HCT116 (cell line): ENCODE measurements around the gene RMI1. TPM values are rescaled to one million over a fixed set of nuclear protein-coding genes. Genes with fewer than 3 reads are reported as not detected.

ENCODE experiments used
- ATAC-seq: fragments of 200-7000 bp; cut with Tn5 transposase; 2 replicates; pipeline ENCODE4 v1.9.1; 2020; ENCODE audit warnings: mild to moderate bottlenecking, moderate library complexity
- BruUV-seq: library from RNA; stranded (reverse); fragments of 400-500 nt; replicated peaks from 2 replicates; lab custom pipeline; 2021; lab: Mats Ljungman, UMichigan
- CTCF ChIA-PET: fragments of 300-600 bp; sonication (Branson Sonifier 250); formaldehyde crosslinking; loops from one replicate; lab custom pipeline; 2021; ENCODE audit warnings: antibody characterized with exemption; lab: Charles Lee
- POLR2A ChIA-PET: fragments of 300-600, 350-600 bp; sonication (Branson Sonifier 250); formaldehyde crosslinking; loops from one replicate; lab custom pipeline; 2021; ENCODE audit warnings: antibody characterized with exemption; lab: Charles Lee
- RAD21 ChIA-PET, 2 experiments: fragments of 300-600 bp; sonication (Branson Sonifier 250); formaldehyde crosslinking; loops; one replicate each; lab custom pipeline; 2023; ENCODE audit warnings: low total read pairs in 2 of 2; ENCODE audit not compliant: uncharacterized antibody in 2 of 2, unreplicated experiment in 2 of 2, low non-redundant PET in 1 of 2; lab: Charles Lee
- DNase-seq: peaks from one replicate; pipeline ENCODE4 v3.0.0-alpha.2; 2010; ENCODE audit warnings: low read depth, low spot score
- H2AFZ ChIP-seq: fragments of 200-600 bp; shearing (Covaris generic), sonication (generic); 2 replicates; pipeline ENCODE4 v1.6.1; 2017; ENCODE audit warnings: low read depth, mixed run types, mixed read lengths, antibody characterized with exemption, low read length; ENCODE audit not compliant: poor library complexity, severe bottlenecking
- H3K27ac ChIP-seq: 2 replicates; pipeline ENCODE4 v1.5.1; 2012; ENCODE audit warnings: low read depth, low read length
- H3K27me3 ChIP-seq: fragments of 200-600 bp; sonication (generic); 2 replicates; pipeline ENCODE4 v1.6.1; 2016; ENCODE audit warnings: mixed run types, low read length, mixed read lengths; ENCODE audit not compliant: insufficient read depth
- H3K36me3 ChIP-seq, 2 experiments: fragments of 200-500 bp in 1 of 2; fragments of 200-600 bp in 1 of 2; sonication (Bioruptor generic) in 1 of 2; sonication (generic) in 1 of 2; 2 replicates each; pipeline versions ENCODE4 v1.5.1 to v1.6.1; 2014 to 2016; ENCODE audit warnings: low read length in 2 of 2, inconsistent platforms in 1 of 2, mixed read lengths in 1 of 2, mixed run types in 1 of 2; ENCODE audit not compliant: insufficient read depth in 2 of 2, control insufficient read depth in 1 of 2
- H3K4me1 ChIP-seq, 2 experiments: fragments of 200-600 bp in 1 of 2; sonication (generic) in 1 of 2; 2 replicates each; pipeline versions ENCODE4 v1.5.1 to v1.6.1; 2012 to 2017; ENCODE audit warnings: low read length in 2 of 2, inconsistent platforms in 1 of 2, mild to moderate bottlenecking in 1 of 2, mixed read lengths in 1 of 2, mixed run types in 1 of 2, moderate library complexity in 1 of 2; ENCODE audit not compliant: insufficient read depth in 2 of 2, control insufficient read depth in 1 of 2
- H3K4me2 ChIP-seq: fragments of 200-600 bp; sonication (generic); 2 replicates; pipeline ENCODE4 v1.6.1; 2017; ENCODE audit warnings: mixed run types, low read length, mixed read lengths
- H3K4me3 ChIP-seq, 2 experiments: fragments of 200-600 bp in 1 of 2; sonication (generic) in 1 of 2; replicated peaks in 1 of 2; 2 replicates each; pipeline ENCODE4 v1.5.1; 2011 to 2016; ENCODE audit warnings: low read length in 2 of 2, control low read depth in 1 of 2, low read depth in 1 of 2, mild to moderate bottlenecking in 1 of 2, mixed read lengths in 1 of 2, mixed run types in 1 of 2
- H3K79me2 ChIP-seq: fragments of 200-600 bp; sonication (generic); 2 replicates; pipeline ENCODE4 v1.6.1; 2017; ENCODE audit warnings: mild to moderate bottlenecking, mixed run types, low read length, moderate library complexity, mixed read lengths; ENCODE audit not compliant: insufficient read depth
- H3K9ac ChIP-seq: fragments of 200-600 bp; sonication (generic); 2 replicates; pipeline ENCODE4 v1.6.1; 2016; ENCODE audit warnings: low read length, mixed read lengths
- H3K9me2 ChIP-seq: fragments of 200-600 bp; sonication (generic), shearing (Covaris generic); 2 replicates; pipeline ENCODE4 v1.6.1; 2017; ENCODE audit warnings: mixed run types, mild to moderate bottlenecking, moderate library complexity; ENCODE audit not compliant: insufficient read depth
- H3K9me3 ChIP-seq, 2 experiments: fragments of 200-500 bp in 1 of 2; fragments of 200-600 bp in 1 of 2; sonication (Bioruptor generic) in 1 of 2; sonication (generic) in 1 of 2; 2 replicates each; pipeline ENCODE4 v1.6.1; 2014 to 2017; ENCODE audit warnings: low read length in 2 of 2, mixed read lengths in 2 of 2, inconsistent platforms in 1 of 2, low read depth in 1 of 2, mild to moderate bottlenecking in 1 of 2, mixed run types in 1 of 2, moderate library complexity in 1 of 2; ENCODE audit not compliant: control insufficient read depth in 1 of 2, insufficient read depth in 1 of 2
- H4K20me1 ChIP-seq: fragments of 200-600 bp; sonication (generic), shearing (Covaris generic); 2 replicates; pipeline ENCODE4 v1.6.1; 2017; ENCODE audit warnings: mixed run types, mild to moderate bottlenecking, moderate library complexity; ENCODE audit not compliant: insufficient read depth
- CBX3 ChIP-seq: IDR thresholded peaks from 2 replicates; pipeline ENCODE4 v1.6.1; 2012; ENCODE audit warnings: low read depth
- CTCF ChIP-seq, 3 experiments: fragments of 200-600 bp in 1 of 3; sonication (generic) in 1 of 3; IDR thresholded peaks in 2 of 3; conservative IDR thresholded peaks in 1 of 3; 2 replicates each; pipeline ENCODE4 v1.5.1; 2012 to 2017; ENCODE audit warnings: low read depth in 2 of 3, low read length in 2 of 3, antibody characterized with exemption in 1 of 3, borderline replicate concordance in 1 of 3, control low read depth in 1 of 3, mild to moderate bottlenecking in 1 of 3, mixed read lengths in 1 of 3, mixed run types in 1 of 3, moderate library complexity in 1 of 3; ENCODE audit not compliant: insufficient read depth in 1 of 3
- EGR1 ChIP-seq: IDR thresholded peaks from 2 replicates; pipeline ENCODE4 v1.6.1; 2012; ENCODE audit warnings: low read depth
- ELF1 ChIP-seq: IDR thresholded peaks from 2 replicates; pipeline ENCODE4 v1.6.1; 2012; ENCODE audit warnings: low read depth, borderline replicate concordance
- EZH2 ChIP-seq: fragments of 200-600 bp; sonication (generic); IDR thresholded peaks from 2 replicates; pipeline ENCODE4 v1.6.1; 2017; ENCODE audit warnings: antibody characterized with exemption, mixed run types
- POLR2A ChIP-seq: IDR thresholded peaks from 2 replicates; pipeline ENCODE4 v1.7.0; 2011; ENCODE audit warnings: borderline replicate concordance; ENCODE audit not compliant: insufficient read depth, insufficient read length; ENCODE audit errors: extremely low read depth
- POLR2AphosphoS5 ChIP-seq: IDR thresholded peaks from 2 replicates; pipeline ENCODE4 v1.6.1; 2011; ENCODE audit warnings: mild to moderate bottlenecking, low read depth, low read length, moderate library complexity
- REST ChIP-seq: IDR thresholded peaks from 2 replicates; pipeline ENCODE4 v1.6.1; 2012; ENCODE audit warnings: low read depth
- SIN3A ChIP-seq: IDR thresholded peaks from 2 replicates; pipeline ENCODE4 v1.6.1; 2012; ENCODE audit warnings: low read depth
- SRF ChIP-seq: IDR thresholded peaks from 2 replicates; pipeline ENCODE4 v1.6.1; 2012; ENCODE audit warnings: low read depth
- TCF7L2 ChIP-seq: IDR thresholded peaks from 2 replicates; pipeline ENCODE4 v1.7.0; 2011; ENCODE audit warnings: borderline replicate concordance, inconsistent platforms; ENCODE audit not compliant: insufficient read depth, insufficient read length; ENCODE audit errors: extremely low read depth
- ZBTB33 ChIP-seq: IDR thresholded peaks from 2 replicates; pipeline ENCODE4 v1.6.1; 2011; ENCODE audit warnings: mild to moderate bottlenecking, low read length, moderate library complexity; ENCODE audit not compliant: insufficient replicate concordance; ENCODE audit errors: extremely low read depth
- ZNF274 ChIP-seq: fragments of 200-500 bp; sonication (Bioruptor generic); IDR thresholded peaks from 2 replicates; pipeline ENCODE4 v1.6.1; 2014; ENCODE audit warnings: mild to moderate bottlenecking, low read depth, low read length, inconsistent platforms
- intact Hi-C: fragments of 100-400 bp; cut with micrococcal nuclease; formaldehyde crosslinking; loops from 2 replicates; pipeline ENCODE4 v1.10.0; 2022
- total RNA-seq: library from RNA; stranded (reverse); gene quantifications from one replicate; pipeline ENCODE4 v1.2.1, GENCODE V29; 2021; ENCODE audit not compliant: unreplicated experiment

Gene RMI1
- total RNA-seq, 1 experiment from 2014 or later: 26.8 TPM

- H3K4me2 ChIP-seq: no peak overlapping the region
- no peaks in the 10 kb centered on the region for H3K27me3 ChIP-seq
- H4K20me1 ChIP-seq: no peaks in the 10 kb centered on the region
- H3K36me3 ChIP-seq: peaks cover 5 to 15% of the 10 kb centered on the region in 2 experiments; a peak in 2 of 4 replicates
- ChIA-PET CTCF (no interaction called here), POLR2A (no interaction called here), RAD21 (no interaction called here)
- H3K4me1 ChIP-seq: no peaks in the 10 kb centered on the region
- no peaks in the 10 kb centered on the region for H3K9me3 ChIP-seq
- no peak overlapping the region for H2AFZ ChIP-seq
- ATAC-seq: no peak
- no peak overlapping the region for H3K4me3 ChIP-seq
- DNase-seq: no peak
- no peak for TF ChIP-seq REST
- no peak for TF ChIP-seq EZH2
- no peak for TF ChIP-seq POLR2AphosphoS5
- TF ChIP-seq ELF1: no peak
- TF ChIP-seq SIN3A: no peak
- no peak for TF ChIP-seq ZBTB33
- TF ChIP-seq SRF: no peak
- TF ChIP-seq ZNF274: no peak
- no peak for TF ChIP-seq TCF7L2
- no peak for TF ChIP-seq CTCF (IDR thresholded peaks at IDR 0.05 in 2 of 3, conservative IDR thresholded peaks at IDR 0.05 in 1 of 3; ENCODE audit: borderline replicate concordance in 1 of 3, insufficient read depth in 1 of 3, low read depth in 2 of 3, low read length in 2 of 3)
- TF ChIP-seq EGR1: no peak
- TF ChIP-seq POLR2A: no peak
- no peak for TF ChIP-seq CBX3
- no TSS peak for BruUV-seq
- H3K9ac ChIP-seq: no peak overlapping the region
- H3K79me2 ChIP-seq: peaks cover 14% of the 10 kb centered on the region
- no peak overlapping the region for H3K27ac ChIP-seq
- intact Hi-C loops: no loop called here
- H3K9me2 ChIP-seq: no peaks in the 10 kb centered on the region
Observed at GRCh38 chr9:84002344-84002743, 21.7 kb downstream of the RMI1 start.
